Neural progenitor cell (in vitro differentiated cells): Measurements from ENCODE around the gene PGAP1. TPM values are rescaled to one million over a fixed set of nuclear protein-coding genes. Genes with fewer than 3 reads are reported as not detected.

ENCODE experiments used
- DNase-seq: peaks from one replicate; pipeline ENCODE4 v3.0.0-alpha.2; 2016; ENCODE audit warnings: low spot score
- H2AFZ ChIP-seq: fragments of 200-600 bp; sonication (generic); replicated peaks from 2 replicates; pipeline ENCODE4 v1.6.1; 2016; ENCODE audit warnings: antibody characterized with exemption
- H3F3A ChIP-seq: fragments of 200-600 bp; sonication (generic); 2 replicates; pipeline ENCODE4 v1.6.1; 2016; ENCODE audit warnings: antibody characterized with exemption, low read depth
- H3K27ac ChIP-seq: fragments of 200-600 bp; sonication (generic); 2 replicates; pipeline ENCODE4 v1.5.1; 2016; ENCODE audit warnings: mild to moderate bottlenecking
- H3K27me3 ChIP-seq: fragments of 200-600 bp; sonication (generic); 2 replicates; pipeline ENCODE4 v1.6.1; 2016; ENCODE audit warnings: mild to moderate bottlenecking, moderate library complexity
- H3K36me3 ChIP-seq: fragments of 200-600 bp; sonication (generic); 2 replicates; pipeline ENCODE4 v1.5.1; 2016
- H3K4me1 ChIP-seq: fragments of 200-600 bp; sonication (generic); 2 replicates; pipeline ENCODE4 v1.6.1; 2016; ENCODE audit warnings: mixed run types
- H3K4me2 ChIP-seq: fragments of 200-600 bp; sonication (generic); 2 replicates; pipeline ENCODE4 v1.6.1; 2016
- H3K4me3 ChIP-seq: fragments of 200-600 bp; sonication (generic); 2 replicates; pipeline ENCODE4 v1.5.1; 2016
- H3K79me2 ChIP-seq: fragments of 200-600 bp; sonication (generic); 2 replicates; pipeline ENCODE4 v1.6.1; 2016; ENCODE audit warnings: low read depth
- H3K9ac ChIP-seq: fragments of 200-600 bp; sonication (generic); 2 replicates; pipeline ENCODE4 v1.6.1; 2016
- H3K9me3 ChIP-seq: fragments of 200-600 bp; sonication (generic); 2 replicates; pipeline ENCODE4 v1.5.1; 2016; ENCODE audit warnings: low read depth
- H4K20me1 ChIP-seq: fragments of 200-600 bp; sonication (generic); 2 replicates; pipeline ENCODE4 v1.6.1; 2016; ENCODE audit warnings: low read depth
- H3K27ac Mint-ChIP-seq: 3 replicates; pipeline ENCODE4 v1.8.0; 2021; ENCODE audit warnings: mixed read lengths
- H3K27me3 Mint-ChIP-seq: 2 replicates; pipeline ENCODE4 v1.8.0; 2022; ENCODE audit warnings: low read depth, mild to moderate bottlenecking, inconsistent platforms, moderate library complexity, mixed read lengths; ENCODE audit not compliant: insufficient read depth
- H3K36me3 Mint-ChIP-seq: 3 replicates; pipeline ENCODE4 v1.8.0; 2021; ENCODE audit warnings: mixed read lengths
- H3K4me1 Mint-ChIP-seq: 3 replicates; pipeline ENCODE4 v1.8.0; 2021; ENCODE audit warnings: mixed read lengths
- H3K4me3 Mint-ChIP-seq: 3 replicates; pipeline ENCODE4 v1.8.0; 2021; ENCODE audit warnings: mild to moderate bottlenecking, moderate library complexity, mixed read lengths
- H3K9me3 Mint-ChIP-seq: 3 replicates; pipeline ENCODE4 v1.8.0; 2020; ENCODE audit warnings: mixed read lengths
- CTCF ChIP-seq: fragments of 200-600 bp; sonication (generic); IDR thresholded peaks from 2 replicates; pipeline ENCODE4 v1.5.1; 2017; ENCODE audit warnings: antibody characterized with exemption, mild to moderate bottlenecking
- EZH2 ChIP-seq: fragments of 200-600 bp; sonication (generic); IDR thresholded peaks from 2 replicates; pipeline ENCODE4 v1.6.1; 2017; ENCODE audit warnings: antibody characterized with exemption, mild to moderate bottlenecking, moderate library complexity
- EZH2phosphoT487 ChIP-seq: fragments of 200-600 bp; sonication (generic); IDR thresholded peaks from 2 replicates; pipeline ENCODE4 v1.6.1; 2017; ENCODE audit warnings: antibody characterized with exemption
- total RNA-seq: library from RNA; depleted of rRNA; stranded (reverse); fragments of >200 nt; gene quantifications from 2 replicates; pipeline ENCODE4 v1.2.3, GENCODE V29; 2015; ENCODE audit warnings: low replicate concordance

Gene PGAP1
- total RNA-seq, 1 donor from 2014 or later = 107 TPM

GRCh38 chr2:196827356-196827755 lies 99.2 kb downstream of the PGAP1 start:
- Histone ChIP-seq H3K9me3 (no peaks in the 10 kb centered on the region), H3K4me2 (no peak overlapping the region), H2AFZ (no peak overlapping the region), H3F3A (peaks cover 18% of the 10 kb centered on the region), H3K36me3 (no peaks in the 10 kb centered on the region), H3K27me3 (no peaks in the 10 kb centered on the region), H3K4me3 (no peak overlapping the region), H3K79me2 (no peaks in the 10 kb centered on the region), H3K27ac (no peak overlapping the region), H3K9ac (no peak overlapping the region), H4K20me1 (peaks cover 8% of the 10 kb centered on the region), H3K4me1 (peaks cover 14% of the 10 kb centered on the region)
- DNase-seq = no peak
- no peaks in the 10 kb centered on the region for H3K27me3 Mint-ChIP-seq
- H3K4me3 Mint-ChIP-seq = no peak overlapping the region
- H3K36me3 Mint-ChIP-seq = peaks cover 6% of the 10 kb centered on the region
- H3K9me3 Mint-ChIP-seq = no peaks in the 10 kb centered on the region
- peak overlapping the region; percentile 3 for H3K27ac Mint-ChIP-seq
- TF ChIP-seq EZH2 (no peak), EZH2phosphoT487 (no peak), CTCF (no peak)
- peaks cover 25% of the 10 kb centered on the region for H3K4me1 Mint-ChIP-seq

GRCh38 chr2:196823750-196824522 lies 102.6 kb downstream of the PGAP1 start:
- H3K27ac ChIP-seq = no peak overlapping the region
- no peaks in the 10 kb centered on the region for H3F3A ChIP-seq
- TF ChIP-seq CTCF = no peak
- H3K9ac ChIP-seq = no peak overlapping the region
- no peaks in the 10 kb centered on the region for H3K27me3 Mint-ChIP-seq
- no peaks in the 10 kb centered on the region for H3K4me1 ChIP-seq
- H3K4me2 ChIP-seq = no peak overlapping the region
- no peak overlapping the region for H3K27ac Mint-ChIP-seq
- H3K4me3 ChIP-seq = no peak overlapping the region
- no peaks in the 10 kb centered on the region for H3K9me3 ChIP-seq
- H3K36me3 ChIP-seq = no peaks in the 10 kb centered on the region
- H4K20me1 ChIP-seq = no peaks in the 10 kb centered on the region
- no peak overlapping the region for H2AFZ ChIP-seq
- no peak for DNase-seq
- H3K36me3 Mint-ChIP-seq = no peaks in the 10 kb centered on the region
- H3K9me3 Mint-ChIP-seq = peaks cover 2% of the 10 kb centered on the region
- no peaks in the 10 kb centered on the region for H3K27me3 ChIP-seq
- no peaks in the 10 kb centered on the region for H3K79me2 ChIP-seq
- no peak overlapping the region for H3K4me3 Mint-ChIP-seq
- H3K4me1 Mint-ChIP-seq = peaks cover 15% of the 10 kb centered on the region

GRCh38 chr2:196821195-196821594 lies 105.3 kb downstream of the PGAP1 start:
- no peaks in the 10 kb centered on the region for H3K4me1 ChIP-seq
- no peaks in the 10 kb centered on the region for H3K9me3 ChIP-seq
- no peaks in the 10 kb centered on the region for H3K36me3 Mint-ChIP-seq
- no peak for TF ChIP-seq EZH2
- no peak for TF ChIP-seq EZH2phosphoT487
- H3K4me3 ChIP-seq = no peak overlapping the region
- H3K79me2 ChIP-seq = no peaks in the 10 kb centered on the region
- no peak for DNase-seq
- H3K27me3 ChIP-seq = no peaks in the 10 kb centered on the region
- no peaks in the 10 kb centered on the region for H3K36me3 ChIP-seq
- no peak overlapping the region for H3K27ac ChIP-seq
- H4K20me1 ChIP-seq = no peaks in the 10 kb centered on the region
- no peak overlapping the region for H3K4me3 Mint-ChIP-seq
- H3K9me3 Mint-ChIP-seq = peaks cover 15% of the 10 kb centered on the region
- no peaks in the 10 kb centered on the region for H3K27me3 Mint-ChIP-seq
- no peak overlapping the region for H3K9ac ChIP-seq
- H3K27ac Mint-ChIP-seq = no peak overlapping the region
- H2AFZ ChIP-seq = no peak overlapping the region
- H3K4me2 ChIP-seq = no peak overlapping the region
- peaks cover 4% of the 10 kb centered on the region for H3K4me1 Mint-ChIP-seq
- no peaks in the 10 kb centered on the region for H3F3A ChIP-seq

- H3K4me3 ChIP-seq = no peak within 1 kb of the TSS
- H3K27me3 Mint-ChIP-seq = no peaks in the 10 kb centered on the region
- no peaks in the 10 kb centered on the region for H3F3A ChIP-seq
- H3K36me3 Mint-ChIP-seq = no peaks in the 10 kb centered on the region
- H2AFZ ChIP-seq = no peak within 1 kb of the TSS
- peaks cover 58% of the 10 kb centered on the region for H3K27me3 ChIP-seq
- H3K9me3 ChIP-seq = no peaks in the 10 kb centered on the region
- no peak within 1 kb of the TSS for H3K4me3 Mint-ChIP-seq
- DNase-seq = no peak
- H3K27ac ChIP-seq = no peak within 1 kb of the TSS
- H4K20me1 ChIP-seq = no peaks in the 10 kb centered on the region
- H3K27ac Mint-ChIP-seq = no peak within 1 kb of the TSS
- no peaks in the 10 kb centered on the region for H3K4me1 ChIP-seq
- H3K9ac ChIP-seq = no peak within 1 kb of the TSS
- peaks cover 2% of the 10 kb centered on the region for H3K9me3 Mint-ChIP-seq
- no peaks in the 10 kb centered on the region for H3K79me2 ChIP-seq
- no peaks in the 10 kb centered on the region for H3K4me1 Mint-ChIP-seq
- TF ChIP-seq CTCF (no peak), EZH2 (no peak), EZH2phosphoT487 (no peak)
- no peaks in the 10 kb centered on the region for H3K36me3 ChIP-seq
- H3K4me2 ChIP-seq = no peak within 1 kb of the TSS
Observed at GRCh38 chr2:196809260-196809659, 117.2 kb downstream of the PGAP1 start, which contains the start of gene C2orf66. C2orf66 (minus strand) TSS chr2:196809355; CDS start chr2:196809336, 19 bp downstream.
